Left colon (tissue), 2 donors: Measurements from ENCODE around the gene SPATS2L. TPM values are rescaled to one million over a fixed set of nuclear protein-coding genes. Genes with fewer than 3 reads are reported as not detected.

Experiments used
- ATAC-seq: fragments of 200-7000 bp; cut with Tn5 transposase; one replicate; pipeline ENCODE4 v1.9.1; 2020; ENCODE audit warnings: mild to moderate bottlenecking, moderate library complexity
- DNase-seq, 2 donors: peaks; one replicate each; pipeline ENCODE4 v3.0.0-alpha.2; 2020
- intact Hi-C, 2 donors: fragments of 100-400 bp; cut with DNase I in 1 of 2; cut with micrococcal nuclease in 1 of 2; formaldehyde crosslinking; loops; one replicate each; pipeline versions ENCODE4 v1.11.2 to v1.14.0; 2022; cut with DNase I, micrococcal nuclease
- total RNA-seq, 2 donors: library from RNA; stranded (reverse); fragmentation: NEBNext Ultra II Directional; extraction: Animal tissue kit (Norgen Biotek cat#: 25700); gene quantifications; one replicate each; pipeline ENCODE4 v1.2.1, GENCODE V29; 2021
- donor health status: DM: no; HTN: no; CAD: no.
- donor health status: DM: yes; HTN: yes; CAD: no.

Gene SPATS2L
- total RNA-seq, 2 donors from 2014 or later, result 157 to 240 TPM

DNA sequence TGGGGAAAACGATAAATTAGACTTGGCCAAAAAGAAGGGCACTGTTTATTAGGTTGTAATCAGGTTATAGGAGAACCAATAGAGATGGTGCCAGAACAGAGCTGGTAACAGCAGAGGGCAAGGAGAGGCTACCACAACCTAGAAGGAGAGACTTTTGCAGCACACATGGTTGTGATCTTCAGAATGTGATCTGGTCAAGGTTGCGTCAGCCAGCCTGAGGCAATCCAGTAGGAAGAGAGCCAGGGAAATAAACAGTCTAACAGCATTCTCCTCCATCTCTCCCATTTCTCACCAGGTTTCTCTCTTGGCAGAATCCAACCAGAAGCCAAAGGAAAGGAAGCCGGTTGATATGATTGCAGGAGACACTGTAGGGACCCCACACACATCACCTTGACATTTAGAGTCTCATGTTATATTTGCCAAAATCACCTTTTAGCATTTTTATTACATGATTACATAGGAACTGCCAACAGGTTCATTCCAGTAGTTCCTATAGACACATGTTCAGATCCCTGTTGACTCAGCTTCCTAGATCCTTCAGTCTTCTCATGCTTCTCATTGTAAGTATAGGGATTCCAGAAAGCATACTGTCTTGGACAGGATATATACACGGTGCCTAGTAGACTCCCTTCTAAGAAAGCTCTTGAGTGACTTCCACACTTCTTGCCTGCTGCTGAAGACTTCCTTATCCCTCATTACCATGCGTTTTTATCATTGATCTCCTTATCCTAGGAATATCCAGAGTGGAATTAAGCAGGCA lies 17.6 kb upstream of the SPATS2L start:
- ATAC-seq (no peak), DNase-seq (no peak)
- intact Hi-C loops, result no loop called here

DNA sequence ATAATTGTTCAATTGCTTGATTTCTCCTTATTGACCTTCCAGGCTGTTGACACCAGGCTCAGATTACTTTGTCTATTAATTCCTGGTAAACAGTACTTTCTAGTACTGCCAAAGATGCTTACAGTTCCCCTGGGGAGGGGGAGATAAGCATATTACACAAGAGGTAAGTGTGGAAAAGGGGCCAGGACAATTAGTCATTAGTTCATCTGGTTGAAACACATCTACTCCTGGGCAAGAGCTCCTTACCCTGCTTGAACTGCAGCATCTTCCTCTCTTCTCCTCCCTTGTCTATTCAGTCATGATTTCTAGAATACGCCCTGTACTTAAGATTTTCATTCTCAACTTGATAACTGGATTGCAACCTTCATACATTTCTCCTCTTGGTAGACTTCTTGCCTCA lies 10.4 kb upstream of the SPATS2L start:
- ATAC-seq (no peak), DNase-seq (no peak)
- intact Hi-C loops, result no loop called here

DNA sequence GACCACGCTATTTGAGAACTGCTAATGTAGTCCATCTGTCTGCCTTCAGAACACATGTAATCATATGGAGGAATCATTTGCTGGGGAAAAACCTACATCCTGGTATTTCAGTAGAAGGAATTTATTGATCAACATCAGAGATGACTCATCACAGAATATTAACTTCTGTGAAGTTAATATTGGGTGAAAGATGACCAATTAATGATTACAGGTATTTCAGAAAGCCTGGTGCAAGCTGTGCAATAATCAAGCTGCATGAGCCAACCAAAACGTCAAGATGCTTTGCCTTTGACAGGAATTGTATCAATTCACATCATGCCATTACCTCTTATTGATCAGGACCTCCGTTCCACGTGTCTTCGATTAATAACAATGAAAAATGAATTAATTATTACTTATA lies 9.4 kb upstream of the SPATS2L start:
- no peak for ATAC-seq
- no peak for DNase-seq
- intact Hi-C loops, result no loop called here

DNA sequence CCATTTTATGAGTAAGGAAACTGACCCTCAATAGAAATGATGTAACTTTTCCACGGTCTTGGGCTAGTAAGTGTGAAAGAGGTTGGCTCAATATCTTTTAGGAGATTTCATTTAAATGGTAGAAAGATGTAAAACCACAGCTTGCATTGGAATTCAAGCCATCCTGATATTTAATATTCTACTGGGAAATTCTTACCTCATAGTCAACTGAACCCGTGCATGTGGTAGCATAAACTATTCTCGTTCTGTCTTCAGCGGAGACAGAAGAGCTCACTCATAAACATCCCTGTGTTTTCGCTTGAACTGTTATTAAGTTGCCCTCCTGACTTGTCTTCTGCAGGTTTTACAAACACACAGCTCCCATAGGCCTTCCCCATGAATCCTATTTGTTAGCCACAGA lies 8.5 kb upstream of the SPATS2L start:
- ATAC-seq (no peak), DNase-seq (no peak)
- intact Hi-C loops, result no loop called here

DNA sequence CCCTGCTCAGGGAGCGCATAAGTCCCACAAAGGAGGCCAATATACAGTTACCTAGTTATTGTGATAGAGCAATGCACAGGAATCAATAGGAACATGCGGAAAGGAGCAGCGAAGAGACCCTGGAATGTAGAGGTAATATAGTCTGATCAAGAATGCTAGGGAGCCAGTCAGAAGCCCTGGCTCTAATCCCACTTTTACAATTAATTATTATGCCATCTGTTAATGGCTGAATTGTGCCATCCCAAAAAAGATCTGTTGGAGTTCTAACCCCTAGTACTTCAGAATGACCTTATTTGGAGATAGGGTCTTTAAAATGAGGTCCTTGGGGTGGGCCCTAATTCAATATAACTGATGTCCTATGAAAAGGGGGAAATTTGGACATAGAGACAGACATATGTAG lies 7.7 kb upstream of the SPATS2L start:
- DNase-seq (no peak), ATAC-seq (no peak)
- intact Hi-C loops, result no loop called here

DNA sequence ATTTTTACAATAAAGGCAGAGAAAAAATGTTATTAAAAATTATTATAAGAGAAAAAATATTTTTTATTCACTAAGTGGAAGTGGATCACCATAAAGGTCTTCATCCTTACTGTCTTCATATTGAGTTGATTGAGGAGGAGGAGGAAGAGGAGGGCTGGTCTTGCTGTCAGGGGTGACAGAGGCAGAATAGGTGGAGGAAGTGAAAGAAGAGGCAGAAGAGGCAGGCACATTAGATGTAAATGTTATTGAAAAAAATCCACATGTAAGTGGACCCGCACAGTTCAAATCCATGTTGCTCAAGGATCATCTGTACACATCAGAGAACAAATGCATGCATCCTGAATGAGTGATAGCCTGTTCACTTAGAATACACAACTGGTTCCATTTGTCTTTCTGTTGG lies 6.4 kb upstream of the SPATS2L start:
- ATAC-seq (no peak), DNase-seq (no peak)
- intact Hi-C loops, result no loop called here

DNA sequence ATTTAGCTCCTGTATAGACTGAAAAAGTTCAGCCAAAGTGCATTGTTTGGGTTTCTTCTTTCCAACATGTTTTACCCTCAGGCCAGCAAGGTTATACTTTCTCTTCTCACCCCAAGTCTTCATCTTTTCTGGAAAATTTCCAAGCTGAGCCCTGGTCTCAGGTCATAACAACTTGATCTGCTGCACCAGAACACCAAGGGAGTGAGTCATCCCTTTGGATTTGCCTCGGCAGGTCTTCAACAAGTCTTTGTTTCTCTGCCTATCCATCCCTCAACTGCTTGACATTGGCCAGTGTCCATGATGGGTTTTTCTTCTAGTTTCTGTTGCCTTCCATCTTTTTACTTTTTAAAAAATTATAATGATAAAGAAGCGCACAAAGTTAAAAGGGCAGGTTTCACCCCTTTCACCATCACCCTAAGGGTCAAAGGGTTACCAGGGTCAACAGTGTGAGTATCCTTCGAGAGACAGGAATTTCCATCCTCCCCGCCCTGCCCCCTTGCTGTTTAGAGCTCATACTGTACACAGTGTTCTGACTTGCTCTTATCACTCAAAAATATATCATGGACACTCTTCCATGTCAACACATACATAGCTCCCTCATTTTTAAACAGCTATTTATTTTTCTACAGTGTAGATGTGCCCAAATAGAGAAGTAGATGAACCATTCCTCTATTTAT lies 5.7 kb upstream of the SPATS2L start:
- DNase-seq, result no peak
- intact Hi-C loops, result no loop called here
- ATAC-seq, result no peak

DNA sequence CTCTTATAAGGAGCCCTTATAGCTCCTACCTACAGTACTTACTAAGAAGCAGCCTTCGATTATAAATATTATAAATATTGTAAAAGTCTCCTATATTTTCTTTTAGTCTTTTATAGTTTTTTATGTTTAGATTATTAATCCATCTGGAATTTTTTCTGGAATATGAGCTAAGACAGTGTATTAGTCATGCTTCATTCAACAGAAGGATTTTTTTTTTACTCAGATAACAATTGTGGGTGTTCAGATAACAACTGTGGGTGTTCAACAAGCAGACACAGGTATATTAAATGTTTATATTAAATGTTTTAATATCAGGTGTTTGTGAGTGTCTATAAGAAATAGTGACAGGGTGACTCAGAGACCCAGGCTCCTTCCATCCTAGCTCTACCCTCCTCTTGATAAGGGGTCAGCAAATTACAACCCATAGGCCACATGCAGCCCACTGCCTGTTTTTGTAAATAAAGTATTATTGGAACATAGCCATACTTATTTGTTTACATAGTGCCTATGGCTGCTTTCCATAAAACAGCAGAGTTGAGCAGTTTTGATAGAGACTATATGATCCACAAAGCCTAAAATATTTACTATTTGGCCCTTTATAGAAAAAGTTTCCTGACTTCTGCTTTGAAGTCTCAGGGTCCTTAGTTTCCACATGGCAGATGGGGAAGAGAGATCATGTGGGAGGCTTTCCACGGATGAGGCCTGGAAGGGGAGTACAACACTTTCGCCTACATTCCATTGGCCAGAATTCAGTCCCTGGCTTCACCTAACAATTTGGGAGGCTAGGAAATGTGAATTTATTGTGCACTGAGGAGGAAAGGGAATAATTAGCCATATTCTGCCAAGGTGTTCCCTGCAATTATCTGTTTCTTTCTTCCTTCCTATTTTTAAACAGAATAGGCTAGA lies 4.3 kb upstream of the SPATS2L start:
- DNase-seq, result no peak
- intact Hi-C loops, result no loop called here
- no peak for ATAC-seq

DNA sequence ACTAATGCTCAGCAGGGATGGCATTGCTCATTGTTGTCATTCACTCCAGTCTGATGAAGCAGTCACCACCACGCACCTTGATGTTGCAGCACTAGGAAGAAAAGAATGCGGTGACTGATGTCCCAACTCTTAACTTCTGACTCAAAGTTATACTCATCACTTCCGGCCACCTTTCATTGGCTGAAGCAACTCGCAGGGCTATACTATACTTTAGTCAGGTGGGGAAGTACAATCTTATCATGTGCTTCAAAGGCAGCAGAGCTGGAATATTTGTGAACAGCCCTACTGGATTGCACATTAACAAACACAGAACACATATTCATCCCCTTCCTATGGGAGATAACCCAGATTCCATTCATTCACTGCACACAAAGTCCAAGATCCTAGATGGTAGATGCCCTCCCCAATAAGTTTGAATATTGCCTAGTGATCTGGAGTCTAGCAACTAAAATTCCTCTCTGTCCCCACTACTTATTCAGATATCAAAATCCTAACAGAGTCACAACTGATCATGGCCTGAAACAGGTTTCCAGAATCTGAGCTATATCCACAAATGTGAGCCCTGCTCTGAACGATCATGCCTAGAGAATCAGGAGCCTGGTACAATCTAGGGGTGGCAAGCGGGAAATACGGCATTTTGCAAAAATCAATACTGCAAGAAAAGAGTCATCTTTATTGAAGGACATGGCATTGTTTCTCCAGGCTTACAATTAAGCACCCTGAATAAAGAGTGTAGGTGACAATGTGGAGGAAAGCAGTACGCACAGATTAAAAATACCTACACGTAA lies 3.4 kb upstream of the SPATS2L start:
- no peak for DNase-seq
- intact Hi-C loops, result no loop called here

DNA sequence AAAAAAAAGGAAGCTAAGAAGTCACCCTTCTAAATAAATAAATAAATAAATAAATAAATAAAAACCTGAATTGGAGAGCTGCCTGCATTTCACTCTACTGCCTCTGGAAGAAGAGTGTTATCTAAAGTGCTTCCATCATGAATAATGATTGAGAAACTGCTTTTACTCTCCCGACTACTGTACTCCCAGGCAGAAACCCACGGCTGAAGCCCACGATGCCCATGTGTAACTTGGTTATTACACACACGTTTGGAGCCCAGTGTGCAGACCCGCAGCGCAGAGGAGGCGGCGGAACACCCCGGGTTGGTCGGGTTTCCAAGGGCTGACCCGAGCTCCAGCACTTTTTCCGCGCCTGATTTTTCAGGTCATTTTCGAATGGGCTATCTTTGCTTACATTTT lies 697 bp upstream of the SPATS2L start:
- DNase-seq, result peak; percentile 24 to 58
- intact Hi-C loops, result no loop called here
- ATAC-seq, result peak; percentile 11

More for the DNA sequence above, 3.4 kb upstream of the SPATS2L start:
- no peak for ATAC-seq

DNA sequence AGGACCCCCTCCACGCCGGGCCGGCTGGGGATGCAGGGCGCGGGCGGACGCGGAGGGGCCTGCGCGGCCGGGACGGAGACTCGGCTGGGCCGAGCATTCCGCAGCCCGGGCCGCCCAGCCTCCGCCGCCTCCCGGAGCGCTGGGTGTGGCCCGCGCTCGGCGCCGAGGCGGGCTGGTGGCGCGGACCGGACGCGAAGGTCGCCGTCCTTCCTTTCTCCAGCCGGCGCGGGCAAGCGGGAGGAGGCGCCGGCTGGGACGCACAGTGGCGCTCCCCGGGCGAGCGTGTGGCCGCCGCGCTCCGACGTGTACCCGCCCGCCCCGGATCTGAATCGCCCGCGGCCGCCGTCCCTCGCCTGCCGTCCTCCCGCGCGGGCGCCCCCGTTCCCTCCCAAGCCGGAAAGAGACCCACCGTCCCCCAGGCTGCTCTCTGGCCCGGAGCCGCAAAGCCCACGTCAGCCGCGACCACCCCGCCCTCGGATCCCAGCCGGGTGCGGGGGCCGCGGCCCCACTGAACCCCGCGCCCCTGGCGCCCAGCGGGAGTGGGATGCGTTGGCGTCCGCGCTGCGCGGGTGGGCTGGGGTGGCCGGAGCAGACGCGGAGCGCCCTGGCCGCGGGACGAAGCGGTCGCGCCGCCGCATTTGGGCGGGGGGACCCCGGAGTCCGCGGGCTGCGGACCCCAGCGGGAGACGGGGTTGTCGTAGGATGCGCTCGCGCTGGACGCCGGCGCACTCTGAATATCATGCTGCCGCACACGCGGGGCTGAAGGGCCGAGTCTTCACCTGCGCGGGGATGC lies 634 bp downstream of the SPATS2L start:
- intact Hi-C loops, result no loop called here
- ATAC-seq, result peak; percentile 81
- DNase-seq, result peak; percentile 44 to 64

DNA sequence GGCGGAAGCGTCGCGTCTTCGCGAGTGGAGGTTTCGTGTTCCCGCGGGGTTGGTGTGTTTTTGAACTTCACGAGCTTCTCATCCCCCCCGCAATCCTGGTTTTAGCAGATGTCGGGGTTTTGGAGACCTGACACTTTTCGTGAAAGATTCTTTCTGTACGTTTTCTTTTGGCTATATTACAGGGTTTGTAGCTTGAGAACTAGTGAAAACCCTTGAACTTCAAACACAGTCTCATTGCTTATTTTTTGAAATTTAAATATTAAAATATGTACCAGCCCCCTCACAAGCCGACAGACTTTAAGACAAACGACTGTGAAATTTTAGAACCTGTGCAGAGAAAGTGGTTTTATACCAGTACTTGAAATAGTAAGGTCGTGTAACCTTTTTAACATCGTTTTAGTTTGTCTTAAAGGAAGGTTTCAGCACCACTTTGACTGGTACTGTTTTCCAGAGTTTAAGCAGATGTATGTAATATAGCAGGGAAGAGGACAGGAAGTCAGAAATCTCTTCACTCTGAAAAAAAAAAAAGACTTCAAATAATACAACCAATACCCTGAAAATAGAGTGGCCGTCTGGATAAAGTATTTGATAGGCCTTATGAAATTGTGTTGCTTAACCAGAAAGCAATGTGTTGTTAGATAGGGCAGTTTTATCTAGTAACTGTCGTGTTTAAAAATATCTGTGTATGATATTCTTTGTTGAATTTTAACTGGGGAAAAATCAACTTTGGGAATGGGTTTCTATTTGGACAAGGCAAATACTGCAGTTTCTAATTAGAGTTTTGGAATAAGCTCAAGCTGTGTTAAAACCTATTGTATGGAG lies 1.4 kb downstream of the SPATS2L start:
- ATAC-seq, result no peak
- intact Hi-C loops, result no loop called here
- DNase-seq, result no peak

DNA sequence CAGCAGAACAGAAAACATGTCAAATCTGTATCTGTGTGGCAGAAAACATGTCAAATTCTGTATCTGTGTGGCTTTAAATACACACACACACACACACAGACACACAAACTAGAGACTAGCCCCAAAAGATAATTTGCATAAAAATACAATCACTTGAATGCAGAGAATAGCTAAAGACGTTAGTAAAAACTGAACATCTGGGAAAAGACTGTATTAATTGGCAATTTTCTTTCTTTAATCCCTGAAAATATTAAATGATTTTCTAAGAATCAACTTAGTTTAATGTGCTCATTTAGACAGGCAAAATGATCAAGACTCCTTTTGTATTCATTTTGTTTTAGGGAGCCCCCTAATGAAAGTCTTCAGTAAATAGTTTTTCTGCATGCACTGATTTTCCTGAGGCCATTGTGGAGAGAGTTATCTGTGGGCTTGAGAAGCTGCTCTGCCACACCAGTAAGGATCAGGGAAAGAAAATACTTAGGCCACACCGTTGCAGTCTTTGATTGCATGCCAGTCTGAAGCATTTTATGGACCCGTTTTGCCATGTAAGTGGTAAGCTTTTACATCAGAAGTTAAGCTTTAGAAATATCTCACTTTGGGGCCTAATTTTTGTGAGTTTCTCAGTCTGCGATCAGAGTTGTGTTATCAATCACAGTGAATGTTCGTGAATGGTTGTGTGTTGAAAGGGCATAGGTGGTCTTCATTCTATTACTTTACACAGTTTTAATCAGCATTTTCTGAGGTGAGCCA lies 2.2 kb downstream of the SPATS2L start:
- no peak for ATAC-seq
- DNase-seq, result no peak
- intact Hi-C loops, result no loop called here

DNA sequence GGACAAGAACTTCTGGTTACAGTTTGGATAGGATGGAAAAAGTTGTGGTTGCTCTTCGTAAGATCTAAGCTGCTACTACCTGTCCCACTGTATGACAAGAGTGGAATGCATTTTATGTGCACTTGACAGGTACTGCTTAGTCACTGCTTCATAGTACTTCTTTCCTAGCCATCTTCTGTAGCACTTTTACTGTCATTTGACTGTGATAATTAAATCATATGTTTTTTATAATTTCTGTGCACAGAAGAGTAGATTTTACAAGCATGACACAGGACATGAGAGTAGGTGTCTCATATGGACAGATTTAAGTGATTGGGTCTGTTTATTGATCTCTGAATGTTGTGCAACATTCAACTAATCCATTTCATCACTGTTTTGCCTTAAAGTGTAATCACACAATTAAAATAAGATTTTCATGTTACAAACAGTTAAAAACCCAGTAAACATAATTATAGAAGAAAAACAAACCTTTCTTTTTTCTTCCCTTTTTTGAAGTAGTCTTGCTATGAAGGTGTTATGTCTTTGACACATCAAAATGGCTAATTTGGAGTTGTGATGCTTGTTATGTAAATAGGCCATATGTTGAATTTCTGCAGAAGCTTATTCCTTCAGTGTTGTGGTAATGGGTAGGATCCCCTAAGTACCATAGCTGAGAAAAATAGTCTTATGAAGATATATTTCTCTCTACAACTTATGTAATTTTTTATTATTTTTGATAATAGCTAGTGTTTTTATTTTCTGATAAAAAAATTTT lies 3.0 kb downstream of the SPATS2L start:
- DNase-seq, result no peak
- no peak for ATAC-seq
- intact Hi-C loops, result loop anchor here in 1 of 2 donors (10.0 kb wide), 1 partner anchor 155 kb away; no protein-coding TSS in a partner anchor

DNA sequence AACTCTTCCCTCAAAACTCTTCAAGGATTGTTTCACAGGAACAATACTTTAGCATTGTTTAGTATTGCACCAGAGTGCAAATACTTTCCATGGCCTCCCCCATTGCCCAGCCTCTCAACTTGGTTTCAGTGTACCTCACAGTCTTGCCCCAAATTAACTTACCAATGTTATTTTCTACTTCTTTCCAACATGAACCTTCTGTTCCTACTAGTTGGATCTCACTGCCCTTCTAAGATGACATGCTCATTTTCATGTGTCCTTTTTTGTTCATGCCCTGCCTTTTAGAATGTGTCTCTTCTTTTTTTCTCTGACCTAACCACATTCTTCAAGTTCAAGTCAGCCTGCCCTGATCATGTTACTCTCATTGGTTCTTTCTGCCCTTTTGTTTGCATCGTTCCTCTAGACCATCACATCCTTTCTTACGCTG lies 4.1 kb downstream of the SPATS2L start:
- intact Hi-C loops, result loop anchor here in 1 of 2 donors (10.0 kb wide), 1 partner anchor 154 kb away; no protein-coding TSS in a partner anchor
- no peak for ATAC-seq
- DNase-seq, result no peak

DNA sequence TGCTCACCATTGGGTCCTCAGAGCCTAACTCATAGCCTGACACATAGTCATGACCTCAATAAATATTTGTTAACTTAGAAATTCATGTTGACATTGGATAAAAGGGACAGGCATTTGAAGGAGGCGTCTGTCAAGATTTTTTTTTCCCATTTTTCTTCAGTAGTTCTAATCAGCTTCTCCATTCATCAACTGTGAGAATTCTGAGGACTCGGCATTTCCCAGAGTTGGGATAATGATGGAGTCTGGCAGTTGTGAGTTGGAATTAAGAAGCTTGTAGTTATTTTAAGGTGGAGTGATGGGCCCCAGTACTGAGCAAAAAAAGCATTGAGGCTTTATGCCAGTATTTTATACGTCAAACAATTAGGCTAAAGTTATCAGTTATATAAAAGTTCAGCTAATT lies 4.6 kb downstream of the SPATS2L start:
- intact Hi-C loops, result loop anchor here in 1 of 2 donors (10.0 kb wide), 1 partner anchor 154 kb away; no protein-coding TSS in a partner anchor
- no peak for ATAC-seq

More for the DNA sequence above, 4.6 kb downstream of the SPATS2L start:
- DNase-seq, result no peak
